ENCODE measurements around the gene BRD4.

- no peak for TF ChIP-seq POLR2A (IDR thresholded peaks at IDR 0.05)
- no peak for TF ChIP-seq CTCF (IDR thresholded peaks at IDR 0.05)
- TF ChIP-seq POLR2AphosphoS5 (IDR thresholded peaks at IDR 0.05), result no peak
- TF ChIP-seq EP300 (IDR thresholded peaks at IDR 0.05; ENCODE audit: low read depth), result no peak
Measured at GRCh38 chr19:15328312-15328711, 4.0 kb downstream of the BRD4 start.
